ENCODE data around the gene ADGRE2.
"Not testable (repeated sequence)": the region's sequence is repeated elsewhere in the genome, so short reads cannot be mapped to it uniquely, and the experiment has no call there.

DNA sequence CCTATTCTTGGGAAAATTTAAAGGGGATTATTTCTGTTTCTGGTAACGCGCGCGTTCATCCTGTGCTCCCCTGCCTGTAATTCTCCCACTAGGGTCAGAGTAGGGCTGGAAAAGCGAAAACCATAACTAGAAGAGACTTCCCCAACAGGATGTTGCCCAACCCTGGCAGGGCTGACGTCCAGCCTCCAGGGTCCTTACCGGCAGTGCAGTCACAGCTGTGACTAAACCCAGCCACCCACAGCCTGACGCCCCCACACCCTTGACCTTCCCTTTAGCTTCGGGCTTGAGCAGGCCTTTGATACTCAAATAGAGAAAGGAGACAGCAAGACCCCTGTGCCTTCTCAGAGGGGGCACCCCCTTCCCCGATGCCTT is 6.4 kb upstream of the ADGRE2 start:
- TF ChIP-seq EZH2 (IDR thresholded peaks at IDR 0.05; ENCODE audit: borderline replicate concordance, low read length); CTCF (conservative IDR thresholded peaks at IDR 0.05 in 1 of 2, IDR thresholded peaks at IDR 0.05 in 1 of 2; ENCODE audit: extremely low read depth in 1 of 2, insufficient read depth in 1 of 2, low read depth in 1 of 2, low read length in 2 of 2): not testable (repeated sequence)
